Measurements from ENCODE around the gene TEK.

DNA sequence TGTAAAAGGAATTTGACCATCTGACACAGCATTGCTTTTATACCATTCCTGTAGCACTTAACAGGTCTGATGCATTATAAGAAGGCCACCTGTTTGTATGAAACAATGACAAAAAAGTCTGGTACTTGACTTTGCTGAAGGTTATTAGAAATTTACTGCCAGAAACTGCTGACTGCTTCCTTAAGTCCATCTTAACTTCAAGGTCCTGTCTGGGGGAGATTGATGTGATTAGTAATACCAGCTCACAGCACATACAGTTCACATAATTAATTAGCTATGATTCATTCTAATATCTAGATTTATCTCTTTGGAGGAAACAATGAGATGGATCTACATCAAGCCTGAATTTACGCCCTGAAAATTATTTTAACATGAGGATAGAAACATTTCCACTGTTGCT is 49.6 kb upstream of the TEK start:
- TF ChIP-seq EP300 (IDR thresholded peaks at IDR 0.05) = no peak
- TF ChIP-seq, protein P1, sequence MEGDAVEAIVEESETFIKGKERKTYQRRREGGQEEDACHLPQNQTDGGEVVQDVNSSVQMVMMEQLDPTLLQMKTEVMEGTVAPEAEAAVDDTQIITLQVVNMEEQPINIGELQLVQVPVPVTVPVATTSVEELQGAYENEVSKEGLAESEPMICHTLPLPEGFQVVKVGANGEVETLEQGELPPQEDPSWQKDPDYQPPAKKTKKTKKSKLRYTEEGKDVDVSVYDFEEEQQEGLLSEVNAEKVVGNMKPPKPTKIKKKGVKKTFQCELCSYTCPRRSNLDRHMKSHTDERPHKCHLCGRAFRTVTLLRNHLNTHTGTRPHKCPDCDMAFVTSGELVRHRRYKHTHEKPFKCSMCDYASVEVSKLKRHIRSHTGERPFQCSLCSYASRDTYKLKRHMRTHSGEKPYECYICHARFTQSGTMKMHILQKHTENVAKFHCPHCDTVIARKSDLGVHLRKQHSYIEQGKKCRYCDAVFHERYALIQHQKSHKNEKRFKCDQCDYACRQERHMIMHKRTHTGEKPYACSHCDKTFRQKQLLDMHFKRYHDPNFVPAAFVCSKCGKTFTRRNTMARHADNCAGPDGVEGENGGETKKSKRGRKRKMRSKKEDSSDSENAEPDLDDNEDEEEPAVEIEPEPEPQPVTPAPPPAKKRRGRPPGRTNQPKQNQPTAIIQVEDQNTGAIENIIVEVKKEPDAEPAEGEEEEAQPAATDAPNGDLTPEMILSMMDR (IDR thresholded peaks at IDR 0.05) = no peak
- TF ChIP-seq POLR2AphosphoS5 (IDR thresholded peaks at IDR 0.05) = no peak
